ENCODE results near the gene CTNND2.

- TF ChIP-seq CTCF (IDR thresholded peaks at IDR 0.05) (no peak), EZH2 (IDR thresholded peaks at IDR 0.05; ENCODE audit: borderline replicate concordance, insufficient read depth, low read depth, low read length, poor library complexity, severe bottlenecking) (no peak)
Measured at GRCh38 chr5:11733185-11733839, 170.9 kb downstream of the CTNND2 start.
